ENCODE measurements around the gene SWSAP1. TPM values are rescaled to one million over a fixed set of nuclear protein-coding genes. Genes with fewer than 3 reads are reported as not detected.

Gene SWSAP1
- total RNA-seq, 1 donor from 2014 or later: 4.5 TPM

- H3K36me3 ChIP-seq: no peaks in the 10 kb centered on the region
- H3K27me3 ChIP-seq: no peaks in the 10 kb centered on the region
- H3K9me3 ChIP-seq: no peaks in the 10 kb centered on the region
- peaks cover 14 to 35% of the 10 kb centered on the region in 2 donors for H3K4me1 ChIP-seq
- no peak for TF ChIP-seq CTCF (IDR thresholded peaks at IDR 0.05)
- DNase-seq (ENCODE audit: low spot score in 2 of 2): no peak
- peak overlapping the region; percentile 62 to 85 for H3K4me3 ChIP-seq
- H3K27ac ChIP-seq: peak overlapping the region in 1 of 2 donors; percentile 71
- intact Hi-C loops (cut with DNase I): loop anchor here (2.0 kb wide), 1 partner anchor 37 kb away; no protein-coding TSS in a partner anchor
These were observed 43.7 kb downstream of the SWSAP1 start for GRCh38 chr19:11418094-11418548.

- DNase-seq (ENCODE audit: low spot score in 2 of 2): peak in 1 of 2 donors; percentile 75
- Histone ChIP-seq H3K4me3 (peak within 1 kb of the TSS; percentile 62 to 85), H3K4me1 (peaks cover 14 to 35% of the 10 kb centered on the region in 2 donors), H3K36me3 (no peaks in the 10 kb centered on the region), H3K27me3 (no peaks in the 10 kb centered on the region), H3K9me3 (no peaks in the 10 kb centered on the region), H3K27ac (peak within 1 kb of the TSS; percentile 58 to 71)
- peak in 1 of 3 experiments; percentile 26 for TF ChIP-seq CTCF (IDR thresholded peaks at IDR 0.05)
- intact Hi-C loops (cut with DNase I): loop anchor here (2.0 kb wide), 1 partner anchor 38 kb away; no protein-coding TSS in a partner anchor
These were observed 44.4 kb downstream of the SWSAP1 start, which contains the start of gene RGL3 for GRCh38 chr19:11418549-11419506. RGL3 (minus strand) TSS chr19:11419314; CDS start chr19:11419278, 36 bp downstream.

GRCh38 chr19:11420429-11421370 lies 46.2 kb downstream of the SWSAP1 start:
- peak in 1 of 2 donors; percentile 81 for DNase-seq (ENCODE audit: low spot score in 2 of 2)
- intact Hi-C loops (cut with DNase I): no loop called here
- no peak for TF ChIP-seq CTCF (IDR thresholded peaks at IDR 0.05)
- Histone ChIP-seq H3K4me1 (peaks cover 14 to 35% of the 10 kb centered on the region in 2 donors), H3K9me3 (no peaks in the 10 kb centered on the region), H3K27ac (peak overlapping the region; percentile 66 to 79), H3K36me3 (no peaks in the 10 kb centered on the region), H3K27me3 (no peaks in the 10 kb centered on the region), H3K4me3 (peak overlapping the region; percentile 42 to 65)

GRCh38 chr19:11421371-11422098 lies 47.1 kb downstream of the SWSAP1 start:
- TF ChIP-seq CTCF (IDR thresholded peaks at IDR 0.05): no peak
- intact Hi-C loops (cut with DNase I): loop anchor here (1.0 kb wide), 1 partner anchor 14 kb away; the partner anchor contains the start of genes ODAD3 and PRKCSH
- Histone ChIP-seq H3K27ac (peak overlapping the region; percentile 66 to 79), H3K4me1 (peaks cover 14 to 35% of the 10 kb centered on the region in 2 donors), H3K27me3 (no peaks in the 10 kb centered on the region), H3K36me3 (no peaks in the 10 kb centered on the region), H3K4me3 (peak overlapping the region; percentile 42 to 65), H3K9me3 (no peaks in the 10 kb centered on the region)
- DNase-seq (ENCODE audit: low spot score in 2 of 2): no peak
